Activated naive CD8-positive, alpha-beta T cell treated with anti-CD3 and anti-CD28 coated beads, Interleukin-2, amount 10 ng/mL, durations not matched to agents 7 days and 5 days (primary cell): ENCODE results near the gene SIPA1L3. TPM values are rescaled to one million over a fixed set of nuclear protein-coding genes. Genes with fewer than 3 reads are reported as not detected.

Source experiments
- ATAC-seq: fragments of 150-1000 bp; cut with Tn5 transposase; one replicate; pipeline ENCODE4 v1.10.0; 2021; ENCODE audit warnings: low read depth, moderate library complexity
- POLR2A ChIA-PET: fragments of 350-600 bp; sonication (Branson Sonifier 250); formaldehyde crosslinking; loops from one replicate; lab custom pipeline; 2021; ENCODE audit warnings: antibody characterized with exemption; lab: Charles Lee
- DNase-seq: peaks from one replicate; pipeline ENCODE4 v3.0.0; 2021
- H3K27ac Mint-ChIP-seq: one replicate; pipeline ENCODE4 v1.8.0; 2022; ENCODE audit warnings: mild to moderate bottlenecking, mixed read lengths
- H3K27me3 Mint-ChIP-seq: one replicate; pipeline ENCODE4 v1.8.0; 2022; ENCODE audit warnings: mild to moderate bottlenecking, moderate library complexity, mixed read lengths
- H3K36me3 Mint-ChIP-seq: one replicate; pipeline ENCODE4 v1.8.0; 2021; ENCODE audit warnings: mild to moderate bottlenecking, mixed read lengths
- H3K4me1 Mint-ChIP-seq: one replicate; pipeline ENCODE4 v1.8.0; 2021; ENCODE audit warnings: mixed read lengths
- H3K4me3 Mint-ChIP-seq: one replicate; pipeline ENCODE4 v1.8.0; 2022; ENCODE audit warnings: mild to moderate bottlenecking, moderate library complexity, mixed read lengths
- H3K9me3 Mint-ChIP-seq: one replicate; pipeline ENCODE4 v1.8.0; 2021; ENCODE audit warnings: mixed read lengths
- total RNA-seq, 2 experiments: library from RNA; stranded (reverse); gene quantifications; one replicate each; pipeline ENCODE4 v1.2.3, GENCODE V29; 2021

SIPA1L3 gene
- total RNA-seq, 2 experiments from 2014 or later, result 20.3 to 24.6 TPM

DNA sequence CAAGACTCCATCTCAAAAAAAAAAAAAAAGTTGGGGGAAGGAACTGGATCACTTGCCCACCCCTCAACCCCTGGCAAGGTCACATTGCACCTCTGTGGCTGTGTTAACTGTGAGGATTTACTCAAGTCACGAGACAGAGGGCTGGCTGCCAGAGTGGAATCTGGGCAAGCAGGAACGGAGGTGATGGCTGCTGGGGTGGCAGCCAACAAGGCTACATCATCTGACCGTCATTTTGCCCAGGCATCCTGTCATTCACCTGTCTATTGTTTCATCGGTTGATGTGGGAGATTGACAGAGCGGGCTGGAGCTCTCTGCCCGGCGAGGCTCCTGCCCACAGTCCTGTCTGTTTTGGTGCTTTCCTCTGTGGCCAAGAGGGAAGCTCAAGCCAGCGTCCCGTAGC, 241.3 kb downstream of the SIPA1L3 start:
- no peak for DNase-seq
- no peak overlapping the region for H3K27ac Mint-ChIP-seq
- H3K9me3 Mint-ChIP-seq, result no peaks in the 10 kb centered on the region
- no peak for ATAC-seq
- H3K4me3 Mint-ChIP-seq, result no peak overlapping the region
- POLR2A ChIA-PET, result no interaction called here
- H3K36me3 Mint-ChIP-seq, result no peaks in the 10 kb centered on the region
- no peaks in the 10 kb centered on the region for H3K27me3 Mint-ChIP-seq
- H3K4me1 Mint-ChIP-seq, result peaks cover 8% of the 10 kb centered on the region

DNA sequence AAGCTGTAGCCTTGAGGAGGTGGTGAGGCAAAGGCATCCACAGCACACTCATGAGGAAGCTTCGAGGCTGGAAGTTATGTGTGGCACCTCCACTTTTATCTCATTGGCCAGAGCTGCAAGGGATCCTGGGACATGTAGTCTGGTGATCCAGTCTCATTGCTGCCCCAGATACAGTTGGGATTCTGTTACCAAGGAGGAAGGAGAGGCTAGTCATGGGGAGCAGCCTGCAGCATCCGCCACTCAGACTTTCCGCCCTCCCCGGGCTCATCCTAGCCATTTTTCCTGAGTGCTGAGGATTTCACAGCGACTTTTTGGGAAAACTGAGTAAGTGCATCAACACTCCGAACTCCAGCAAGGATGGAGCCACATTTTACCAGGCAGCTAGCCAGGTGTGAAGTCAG, 242.7 kb downstream of the SIPA1L3 start:
- Mint-ChIP-seq H3K36me3 (no peaks in the 10 kb centered on the region), H3K27ac (no peak overlapping the region), H3K4me3 (no peak overlapping the region), H3K4me1 (peaks cover 7% of the 10 kb centered on the region), H3K27me3 (no peaks in the 10 kb centered on the region), H3K9me3 (no peaks in the 10 kb centered on the region)
- DNase-seq (no peak), ATAC-seq (no peak)
- POLR2A ChIA-PET, result no interaction called here

DNA sequence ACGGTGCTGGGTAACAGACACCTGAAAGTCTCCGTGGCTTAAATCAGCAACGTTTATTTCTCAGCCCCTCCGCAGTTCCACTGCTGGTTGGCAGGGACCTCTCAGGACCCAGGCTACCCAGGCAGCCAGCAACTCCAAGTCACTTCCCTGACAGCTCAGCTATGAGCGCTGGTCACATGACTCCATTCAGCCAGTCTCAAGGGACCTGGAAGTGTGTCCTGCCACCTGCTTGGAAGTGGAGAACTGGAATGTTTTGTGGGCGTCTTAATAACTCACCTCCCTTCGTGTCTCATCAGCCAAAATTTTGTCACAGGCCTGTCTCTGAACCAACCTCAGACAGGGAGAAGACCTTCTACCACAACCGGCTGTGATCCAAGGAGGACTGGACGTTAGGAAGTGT, 244.2 kb downstream of the SIPA1L3 start:
- H3K27me3 Mint-ChIP-seq, result no peaks in the 10 kb centered on the region
- POLR2A ChIA-PET, result no interaction called here
- peaks cover 7% of the 10 kb centered on the region for H3K4me1 Mint-ChIP-seq
- DNase-seq (no peak), ATAC-seq (no peak)
- no peak overlapping the region for H3K27ac Mint-ChIP-seq
- no peaks in the 10 kb centered on the region for H3K9me3 Mint-ChIP-seq
- no peak overlapping the region for H3K4me3 Mint-ChIP-seq
- H3K36me3 Mint-ChIP-seq, result no peaks in the 10 kb centered on the region

GRCh38 chr19:38152461-38153379, 245.7 kb downstream of the SIPA1L3 start:
- H3K27me3 Mint-ChIP-seq, result no peaks in the 10 kb centered on the region
- no peak overlapping the region for H3K27ac Mint-ChIP-seq
- H3K36me3 Mint-ChIP-seq, result no peaks in the 10 kb centered on the region
- no peak overlapping the region for H3K4me3 Mint-ChIP-seq
- DNase-seq, result no peak
- POLR2A ChIA-PET, result no interaction called here
- ATAC-seq, result no peak
- no peaks in the 10 kb centered on the region for H3K9me3 Mint-ChIP-seq
- peaks cover 6% of the 10 kb centered on the region for H3K4me1 Mint-ChIP-seq

- ATAC-seq, result no peak
- DNase-seq, result no peak
- Mint-ChIP-seq H3K4me3 (no peak overlapping the region), H3K27me3 (no peaks in the 10 kb centered on the region), H3K4me1 (peaks cover 4% of the 10 kb centered on the region), H3K9me3 (no peaks in the 10 kb centered on the region), H3K27ac (no peak overlapping the region), H3K36me3 (no peaks in the 10 kb centered on the region)
- POLR2A ChIA-PET, result no interaction called here
Observed at GRCh38 chr19:38155453-38155852, 248.4 kb downstream of the SIPA1L3 start.

DNA sequence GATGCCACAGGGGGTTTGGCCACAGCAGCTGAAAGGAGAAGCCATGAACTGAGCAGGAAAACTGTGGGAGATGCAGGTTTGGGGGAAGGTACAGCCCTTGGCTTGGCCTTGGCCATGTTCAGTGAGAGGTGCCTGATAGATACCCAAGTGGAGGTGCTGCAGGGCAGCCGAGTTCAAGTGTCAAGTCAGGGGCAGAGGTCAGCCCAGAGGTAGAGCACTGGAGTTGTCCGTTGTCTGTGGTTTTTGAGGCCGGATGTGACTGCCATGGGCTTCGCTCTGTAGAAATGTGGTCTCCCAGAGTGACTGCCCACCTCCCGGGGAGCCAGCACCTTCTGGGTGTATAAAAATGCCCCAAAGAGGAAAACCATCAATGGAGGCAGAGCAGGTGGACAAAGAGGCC, 251.7 kb downstream of the SIPA1L3 start:
- peaks cover 24% of the 10 kb centered on the region for H3K36me3 Mint-ChIP-seq
- H3K4me3 Mint-ChIP-seq, result no peak overlapping the region
- POLR2A ChIA-PET, result no interaction called here
- ATAC-seq (no peak), DNase-seq (no peak)
- peaks cover 4% of the 10 kb centered on the region for H3K4me1 Mint-ChIP-seq
- no peak overlapping the region for H3K27ac Mint-ChIP-seq
- peaks cover 2% of the 10 kb centered on the region for H3K9me3 Mint-ChIP-seq
- no peaks in the 10 kb centered on the region for H3K27me3 Mint-ChIP-seq

GRCh38 chr19:38162094-38162493, 255.1 kb downstream of the SIPA1L3 start:
- no peak for DNase-seq
- no peak for ATAC-seq
- no peak overlapping the region for H3K4me3 Mint-ChIP-seq
- H3K4me1 Mint-ChIP-seq, result no peaks in the 10 kb centered on the region
- POLR2A ChIA-PET, result no interaction called here
- H3K36me3 Mint-ChIP-seq, result peaks cover 34% of the 10 kb centered on the region
- H3K9me3 Mint-ChIP-seq, result peaks cover 2% of the 10 kb centered on the region
- H3K27ac Mint-ChIP-seq, result no peak overlapping the region
- no peaks in the 10 kb centered on the region for H3K27me3 Mint-ChIP-seq

- peaks cover 2% of the 10 kb centered on the region for H3K9me3 Mint-ChIP-seq
- no peaks in the 10 kb centered on the region for H3K27me3 Mint-ChIP-seq
- ATAC-seq, result no peak
- H3K4me1 Mint-ChIP-seq, result no peaks in the 10 kb centered on the region
- no peak for DNase-seq
- H3K36me3 Mint-ChIP-seq, result peaks cover 34% of the 10 kb centered on the region
- no peak overlapping the region for H3K4me3 Mint-ChIP-seq
- H3K27ac Mint-ChIP-seq, result no peak overlapping the region
- POLR2A ChIA-PET, result no interaction called here
Observed at GRCh38 chr19:38162632-38163031, 255.6 kb downstream of the SIPA1L3 start.

GRCh38 chr19:38163419-38164290, 256.6 kb downstream of the SIPA1L3 start:
- Mint-ChIP-seq H3K27ac (no peak overlapping the region), H3K4me1 (no peaks in the 10 kb centered on the region), H3K9me3 (peaks cover 2% of the 10 kb centered on the region), H3K36me3 (peaks cover 34% of the 10 kb centered on the region), H3K27me3 (no peaks in the 10 kb centered on the region), H3K4me3 (no peak overlapping the region)
- POLR2A ChIA-PET, result no interaction called here
- DNase-seq, result no peak
- ATAC-seq, result no peak

DNA sequence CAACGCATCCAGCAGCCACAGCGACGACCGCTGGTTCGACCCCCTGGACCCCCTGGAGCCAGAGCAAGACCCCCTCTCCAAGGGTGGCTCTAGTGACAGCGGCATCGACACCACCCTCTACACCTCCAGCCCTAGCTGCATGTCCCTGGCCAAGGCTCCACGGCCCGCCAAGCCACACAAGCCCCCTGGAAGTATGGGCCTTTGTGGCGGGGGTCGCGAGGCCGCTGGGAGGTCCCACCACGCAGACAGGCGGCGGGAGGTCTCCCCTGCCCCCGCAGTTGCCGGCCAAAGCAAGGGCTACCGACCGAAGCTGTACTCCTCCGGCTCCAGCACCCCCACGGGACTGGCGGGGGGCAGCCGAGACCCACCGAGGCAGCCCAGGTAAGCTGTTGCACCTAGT, 257.5 kb downstream of the SIPA1L3 start:
- H3K36me3 Mint-ChIP-seq, result peaks cover 34% of the 10 kb centered on the region
- POLR2A ChIA-PET, result no interaction called here
- H3K4me1 Mint-ChIP-seq, result no peaks in the 10 kb centered on the region
- no peaks in the 10 kb centered on the region for H3K27me3 Mint-ChIP-seq
- DNase-seq (no peak), ATAC-seq (no peak)
- no peak overlapping the region for H3K27ac Mint-ChIP-seq
- H3K9me3 Mint-ChIP-seq, result peaks cover 2% of the 10 kb centered on the region
- H3K4me3 Mint-ChIP-seq, result no peak overlapping the region

GRCh38 chr19:38165335-38165734, 258.3 kb downstream of the SIPA1L3 start:
- H3K36me3 Mint-ChIP-seq, result peaks cover 34% of the 10 kb centered on the region
- ATAC-seq, result no peak
- POLR2A ChIA-PET, result no interaction called here
- no peaks in the 10 kb centered on the region for H3K27me3 Mint-ChIP-seq
- no peak for DNase-seq
- H3K4me3 Mint-ChIP-seq, result no peak overlapping the region
- H3K4me1 Mint-ChIP-seq, result no peaks in the 10 kb centered on the region
- peaks cover 2% of the 10 kb centered on the region for H3K9me3 Mint-ChIP-seq
- no peak overlapping the region for H3K27ac Mint-ChIP-seq

DNA sequence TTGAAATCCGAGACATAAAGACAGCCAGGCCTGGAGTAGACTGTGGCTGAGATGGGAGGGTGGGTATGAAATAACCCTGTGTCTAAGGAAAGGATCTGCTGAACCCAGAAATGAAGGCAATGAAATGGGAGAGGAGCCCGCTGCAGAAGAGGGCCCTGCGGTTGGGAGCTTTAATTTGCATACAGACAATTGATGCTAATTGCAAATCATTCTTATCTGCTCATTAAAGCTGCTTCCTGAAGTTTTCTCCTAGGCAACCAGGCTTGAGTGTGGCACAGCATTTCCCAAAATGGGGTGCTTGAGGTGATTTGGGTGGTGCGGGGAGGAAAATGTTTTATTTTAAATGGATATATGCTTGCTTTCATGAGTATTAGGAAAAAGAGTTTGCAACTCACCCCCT, 261.6 kb downstream of the SIPA1L3 start:
- DNase-seq (no peak), ATAC-seq (no peak)
- Mint-ChIP-seq H3K27me3 (no peaks in the 10 kb centered on the region), H3K36me3 (peaks cover 10% of the 10 kb centered on the region), H3K27ac (no peak overlapping the region), H3K4me1 (no peaks in the 10 kb centered on the region), H3K9me3 (no peaks in the 10 kb centered on the region), H3K4me3 (no peak overlapping the region)
- POLR2A ChIA-PET, result no interaction called here

DNA sequence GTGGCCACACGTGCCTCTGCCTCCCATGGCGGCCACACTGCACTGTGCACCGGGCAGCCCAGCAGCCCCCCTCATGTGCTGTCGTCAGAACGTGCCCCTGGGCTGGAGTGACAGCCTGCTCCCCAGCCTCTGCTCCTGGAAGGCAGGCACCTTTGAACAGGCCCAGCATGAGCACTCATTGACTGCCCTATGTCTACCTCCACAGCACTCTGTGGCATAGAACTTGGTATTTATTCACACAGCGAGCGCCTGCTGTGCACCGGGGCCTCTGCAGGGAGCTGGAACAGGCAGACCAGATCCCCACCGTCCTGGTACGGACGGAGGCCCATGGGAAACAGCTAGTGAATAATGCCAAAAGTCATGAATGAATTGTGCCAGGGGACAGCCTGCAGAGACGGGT, 263.3 kb downstream of the SIPA1L3 start:
- Mint-ChIP-seq H3K9me3 (no peaks in the 10 kb centered on the region), H3K27me3 (no peaks in the 10 kb centered on the region), H3K4me1 (no peaks in the 10 kb centered on the region), H3K4me3 (no peak overlapping the region), H3K27ac (no peak overlapping the region), H3K36me3 (no peaks in the 10 kb centered on the region)
- POLR2A ChIA-PET, result no interaction called here
- DNase-seq (no peak), ATAC-seq (no peak)
